SK-N-MC (cell line): ENCODE data around the gene FMN2.

Source experiments
- EZH2 ChIP-seq: fragments of 200-600 bp; sonication (generic); IDR thresholded peaks from one replicate; pipeline ENCODE4 v1.6.1; 2017; ENCODE audit warnings: antibody characterized with exemption
- POLR2AphosphoS5 ChIP-seq: IDR thresholded peaks from 2 replicates; pipeline ENCODE4 v1.6.1; 2012; ENCODE audit warnings: mild to moderate bottlenecking, low read depth, low read length, borderline replicate concordance

DNA sequence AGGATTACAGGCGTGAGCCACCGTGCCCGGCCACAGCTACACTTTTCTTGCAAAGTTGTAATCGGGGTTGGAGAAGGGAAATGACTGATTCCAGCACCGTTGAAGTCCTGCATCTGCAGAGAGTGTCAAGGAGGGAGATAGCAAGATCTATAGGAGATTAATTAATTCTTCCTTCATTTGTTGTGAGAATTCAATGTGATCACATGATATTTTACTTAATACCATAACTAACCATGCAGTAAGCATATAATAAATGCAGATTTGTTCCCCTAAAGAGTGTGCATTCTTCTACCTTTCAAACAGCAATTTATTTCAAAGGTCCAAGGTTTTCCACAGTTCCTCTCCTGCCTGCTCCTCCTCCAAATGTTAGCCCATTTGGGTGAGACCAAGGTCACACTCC lies 315.7 kb downstream of the FMN2 start:
- TF ChIP-seq EZH2 (no peak), POLR2AphosphoS5 (no peak)
